Measurements from ENCODE around the gene COL23A1.

The COL23A1 gene

DNA sequence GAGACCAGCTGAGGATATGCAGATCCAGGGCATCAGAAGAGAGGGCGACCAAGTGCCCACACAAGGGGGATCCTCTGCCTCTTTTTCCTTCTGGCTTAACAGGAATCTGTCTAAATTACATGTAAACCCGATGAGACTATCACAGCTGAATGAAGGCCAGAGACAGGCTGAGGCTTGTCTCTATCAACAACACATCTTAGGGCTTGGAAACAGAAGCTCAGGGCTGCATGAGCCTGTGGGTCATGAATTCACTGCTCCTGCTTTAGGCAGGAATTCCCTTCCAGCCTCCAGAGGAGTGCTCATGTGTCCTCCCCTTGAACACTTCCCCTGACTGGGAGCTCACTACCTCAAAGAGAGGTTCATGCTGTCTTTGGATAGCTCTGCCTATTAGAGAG is 251.4 kb downstream of the COL23A1 start:
- Histone ChIP-seq H3K9me3 (ENCODE audit: control insufficient read depth, insufficient read depth, low read depth, low read length) (no peaks in the 10 kb centered on the region), H3K27ac (ENCODE audit: extremely low read depth, low read depth, low read length) (no peak overlapping the region), H3K4me3 (ENCODE audit: low read depth, low read length) (no peak overlapping the region), H3K4me1 (ENCODE audit: control insufficient read depth, insufficient read depth, low read length) (no peaks in the 10 kb centered on the region), H3K36me3 (ENCODE audit: control insufficient read depth in 2 of 2, insufficient read depth in 1 of 2, low read length in 2 of 2) (no peaks in the 10 kb centered on the region)
- POLR2A ChIA-PET: no interaction called here
- CTCF ChIA-PET: interaction anchor here (0.5 to 0.6 kb wide), 2 partner anchors 78 to 788 kb away, joined by 3 read pairs; no protein-coding TSS in a partner anchor
- TF ChIP-seq SP7 (tag by site-specific recombination; IDR thresholded peaks at IDR 0.05) (no peak), ZNF791 (tag by site-specific recombination; IDR thresholded peaks at IDR 0.05) (no peak), ZNF707 (tag by site-specific recombination; IDR thresholded peaks at IDR 0.05) (no peak), ZNF548 (tag by site-specific recombination; IDR thresholded peaks at IDR 0.05) (no peak), ZNF335 (tag by site-specific recombination; conservative IDR thresholded peaks at IDR 0.05) (no peak), ZSCAN16 (tag by site-specific recombination; IDR thresholded peaks at IDR 0.05) (no peak), ZNF433 (tag by site-specific recombination; IDR thresholded peaks at IDR 0.05; ENCODE audit: low read depth) (no peak), ZNF571 (tag by site-specific recombination; IDR thresholded peaks at IDR 0.05) (no peak), ZNF211 (tag by site-specific recombination; IDR thresholded peaks at IDR 0.05; ENCODE audit: low read depth) (no peak), ZNF121 (tag by site-specific recombination; IDR thresholded peaks at IDR 0.05) (no peak), ZNF266 (tag by site-specific recombination; IDR thresholded peaks at IDR 0.05; ENCODE audit: low read depth) (no peak), ZNF184 (tag by site-specific recombination; IDR thresholded peaks at IDR 0.05) (no peak)
- TF ChIP-seq, protein P1, sequence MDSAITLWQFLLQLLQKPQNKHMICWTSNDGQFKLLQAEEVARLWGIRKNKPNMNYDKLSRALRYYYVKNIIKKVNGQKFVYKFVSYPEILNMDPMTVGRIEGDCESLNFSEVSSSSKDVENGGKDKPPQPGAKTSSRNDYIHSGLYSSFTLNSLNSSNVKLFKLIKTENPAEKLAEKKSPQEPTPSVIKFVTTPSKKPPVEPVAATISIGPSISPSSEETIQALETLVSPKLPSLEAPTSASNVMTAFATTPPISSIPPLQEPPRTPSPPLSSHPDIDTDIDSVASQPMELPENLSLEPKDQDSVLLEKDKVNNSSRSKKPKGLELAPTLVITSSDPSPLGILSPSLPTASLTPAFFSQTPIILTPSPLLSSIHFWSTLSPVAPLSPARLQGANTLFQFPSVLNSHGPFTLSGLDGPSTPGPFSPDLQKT (IDR thresholded peaks at IDR 0.05; ENCODE audit: borderline replicate concordance, low read depth, low read length): no peak
- TF ChIP-seq, protein P2, sequence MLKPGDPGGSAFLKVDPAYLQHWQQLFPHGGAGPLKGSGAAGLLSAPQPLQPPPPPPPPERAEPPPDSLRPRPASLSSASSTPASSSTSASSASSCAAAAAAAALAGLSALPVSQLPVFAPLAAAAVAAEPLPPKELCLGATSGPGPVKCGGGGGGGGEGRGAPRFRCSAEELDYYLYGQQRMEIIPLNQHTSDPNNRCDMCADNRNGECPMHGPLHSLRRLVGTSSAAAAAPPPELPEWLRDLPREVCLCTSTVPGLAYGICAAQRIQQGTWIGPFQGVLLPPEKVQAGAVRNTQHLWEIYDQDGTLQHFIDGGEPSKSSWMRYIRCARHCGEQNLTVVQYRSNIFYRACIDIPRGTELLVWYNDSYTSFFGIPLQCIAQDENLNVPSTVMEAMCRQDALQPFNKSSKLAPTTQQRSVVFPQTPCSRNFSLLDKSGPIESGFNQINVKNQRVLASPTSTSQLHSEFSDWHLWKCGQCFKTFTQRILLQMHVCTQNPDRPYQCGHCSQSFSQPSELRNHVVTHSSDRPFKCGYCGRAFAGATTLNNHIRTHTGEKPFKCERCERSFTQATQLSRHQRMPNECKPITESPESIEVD (tag by site-specific recombination; IDR thresholded peaks at IDR 0.05): no peak
- TF ChIP-seq, protein P3, sequence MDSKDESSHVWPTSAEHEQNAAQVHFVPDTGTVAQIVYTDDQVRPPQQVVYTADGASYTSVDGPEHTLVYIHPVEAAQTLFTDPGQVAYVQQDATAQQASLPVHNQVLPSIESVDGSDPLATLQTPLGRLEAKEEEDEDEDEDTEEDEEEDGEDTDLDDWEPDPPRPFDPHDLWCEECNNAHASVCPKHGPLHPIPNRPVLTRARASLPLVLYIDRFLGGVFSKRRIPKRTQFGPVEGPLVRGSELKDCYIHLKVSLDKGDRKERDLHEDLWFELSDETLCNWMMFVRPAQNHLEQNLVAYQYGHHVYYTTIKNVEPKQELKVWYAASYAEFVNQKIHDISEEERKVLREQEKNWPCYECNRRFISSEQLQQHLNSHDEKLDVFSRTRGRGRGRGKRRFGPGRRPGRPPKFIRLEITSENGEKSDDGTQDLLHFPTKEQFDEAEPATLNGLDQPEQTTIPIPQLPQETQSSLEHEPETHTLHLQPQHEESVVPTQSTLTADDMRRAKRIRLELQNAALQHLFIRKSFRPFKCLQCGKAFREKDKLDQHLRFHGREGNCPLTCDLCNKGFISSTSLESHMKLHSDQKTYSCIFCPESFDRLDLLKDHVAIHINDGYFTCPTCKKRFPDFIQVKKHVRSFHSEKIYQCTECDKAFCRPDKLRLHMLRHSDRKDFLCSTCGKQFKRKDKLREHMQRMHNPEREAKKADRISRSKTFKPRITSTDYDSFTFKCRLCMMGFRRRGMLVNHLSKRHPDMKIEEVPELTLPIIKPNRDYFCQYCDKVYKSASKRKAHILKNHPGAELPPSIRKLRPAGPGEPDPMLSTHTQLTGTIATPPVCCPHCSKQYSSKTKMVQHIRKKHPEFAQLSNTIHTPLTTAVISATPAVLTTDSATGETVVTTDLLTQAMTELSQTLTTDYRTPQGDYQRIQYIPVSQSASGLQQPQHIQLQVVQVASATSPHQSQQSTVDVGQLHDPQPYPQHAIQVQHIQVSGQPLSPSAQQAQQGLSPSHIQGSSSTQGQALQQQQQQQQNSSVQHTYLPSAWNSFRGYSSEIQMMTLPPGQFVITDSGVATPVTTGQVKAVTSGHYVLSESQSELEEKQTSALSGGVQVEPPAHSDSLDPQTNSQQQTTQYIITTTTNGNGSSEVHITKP (tag by site-specific recombination; IDR thresholded peaks at IDR 0.05): no peak
- TF ChIP-seq, protein P4, sequence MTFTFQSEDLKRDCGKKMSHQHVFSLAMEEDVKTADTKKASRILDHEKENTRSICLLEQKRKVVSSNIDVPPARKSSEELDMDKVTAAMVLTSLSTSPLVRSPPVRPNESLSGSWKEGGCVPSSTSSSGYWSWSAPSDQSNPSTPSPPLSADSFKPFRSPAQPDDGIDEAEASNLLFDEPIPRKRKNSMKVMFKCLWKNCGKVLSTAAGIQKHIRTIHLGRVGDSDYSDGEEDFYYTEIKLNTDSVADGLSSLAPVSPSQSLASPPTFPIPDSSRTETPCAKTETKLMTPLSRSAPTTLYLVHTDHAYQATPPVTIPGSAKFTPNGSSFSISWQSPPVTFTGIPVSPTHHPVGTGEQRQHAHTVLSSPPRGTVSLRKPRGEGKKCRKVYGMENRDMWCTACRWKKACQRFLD (tag by site-specific recombination; IDR thresholded peaks at IDR 0.05): no peak

DNA sequence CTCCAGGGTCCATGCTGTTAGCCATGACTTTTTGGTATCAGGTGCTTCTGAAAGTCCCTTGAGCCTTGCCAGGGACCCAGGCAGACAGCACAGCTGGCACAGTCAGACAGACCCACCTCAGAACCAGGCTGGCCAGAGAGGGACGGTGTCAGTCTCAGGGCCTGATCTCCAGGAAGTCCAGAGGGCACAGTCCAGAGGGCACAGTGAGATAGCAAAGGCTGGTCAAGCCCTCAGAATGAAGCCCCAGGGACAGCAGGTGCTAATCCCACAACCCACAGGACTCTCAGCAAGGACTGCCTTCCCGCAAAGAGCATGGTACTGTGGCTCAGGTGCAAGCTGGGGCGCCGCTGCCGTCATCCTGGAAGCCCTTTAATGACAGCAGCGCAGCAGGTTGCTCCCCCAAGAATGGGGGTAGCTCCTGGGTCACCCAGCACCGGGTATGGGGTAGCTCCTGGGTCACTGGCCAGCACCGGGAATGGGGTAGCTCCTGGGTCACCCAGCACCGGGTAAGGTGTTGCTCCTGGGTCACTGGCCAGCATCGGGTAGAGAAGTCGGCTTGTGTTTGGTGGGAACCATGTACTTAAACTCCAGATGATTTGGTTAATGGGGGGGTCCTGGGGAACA is 252.0 kb downstream of the COL23A1 start:
- ChIA-PET POLR2A (no interaction called here), CTCF (interaction anchor here (0.5 to 0.6 kb wide), 2 partner anchors 78 to 788 kb away, joined by 3 read pairs; no protein-coding TSS in a partner anchor)
- Histone ChIP-seq H3K4me3 (ENCODE audit: low read depth, low read length) (no peak overlapping the region), H3K4me1 (ENCODE audit: control insufficient read depth, insufficient read depth, low read length) (no peaks in the 10 kb centered on the region; the same call in 1 of the 2 replicates), H3K36me3 (ENCODE audit: control insufficient read depth in 2 of 2, insufficient read depth in 1 of 2, low read length in 2 of 2) (no peaks in the 10 kb centered on the region), H3K9me3 (ENCODE audit: control insufficient read depth, insufficient read depth, low read depth, low read length) (no peaks in the 10 kb centered on the region), H3K27ac (ENCODE audit: extremely low read depth, low read depth, low read length) (no peak overlapping the region)
- TF ChIP-seq ZFP69B (tag by site-specific recombination; IDR thresholded peaks at IDR 0.05) (no peak), SALL2 (tag by site-specific recombination; IDR thresholded peaks at IDR 0.05; ENCODE audit: borderline replicate concordance) (no peak), ZNF37A (tag by site-specific recombination; IDR thresholded peaks at IDR 0.05) (no peak), ZNF146 (tag by site-specific recombination; IDR thresholded peaks at IDR 0.05) (no peak), ZNF561 (tag by site-specific recombination; IDR thresholded peaks at IDR 0.05; ENCODE audit: borderline replicate concordance) (no peak), ZNF350 (tag by site-specific recombination; IDR thresholded peaks at IDR 0.05) (no peak), ZBTB8A (tag by site-specific recombination; IDR thresholded peaks at IDR 0.05) (no peak), ZNF830 (tag by site-specific recombination; IDR thresholded peaks at IDR 0.05; ENCODE audit: low read depth) (no peak), ZNF707 (tag by site-specific recombination; IDR thresholded peaks at IDR 0.05) (no peak)
- TF ChIP-seq, protein P5, sequence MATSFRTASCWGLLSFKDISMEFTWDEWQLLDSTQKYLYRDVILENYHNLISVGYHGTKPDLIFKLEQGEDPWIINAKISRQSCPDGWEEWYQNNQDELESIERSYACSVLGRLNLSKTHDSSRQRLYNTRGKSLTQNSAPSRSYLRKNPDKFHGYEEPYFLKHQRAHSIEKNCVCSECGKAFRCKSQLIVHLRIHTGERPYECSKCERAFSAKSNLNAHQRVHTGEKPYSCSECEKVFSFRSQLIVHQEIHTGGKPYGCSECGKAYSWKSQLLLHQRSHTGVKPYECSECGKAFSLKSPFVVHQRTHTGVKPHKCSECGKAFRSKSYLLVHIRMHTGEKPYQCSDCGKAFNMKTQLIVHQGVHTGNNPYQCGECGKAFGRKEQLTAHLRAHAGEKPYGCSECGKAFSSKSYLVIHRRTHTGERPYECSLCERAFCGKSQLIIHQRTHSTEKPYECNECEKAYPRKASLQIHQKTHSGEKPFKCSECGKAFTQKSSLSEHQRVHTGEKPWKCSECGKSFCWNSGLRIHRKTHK (tag by site-specific recombination; IDR thresholded peaks at IDR 0.05): no peak

All from HEK293 (cell line).